ENCODE measurements around the gene FCGR3B.
"Not testable (repeated sequence)": the region's sequence is repeated elsewhere in the genome, so short reads cannot be mapped to it uniquely, and the experiment has no call there.

FCGR3B gene

DNA sequence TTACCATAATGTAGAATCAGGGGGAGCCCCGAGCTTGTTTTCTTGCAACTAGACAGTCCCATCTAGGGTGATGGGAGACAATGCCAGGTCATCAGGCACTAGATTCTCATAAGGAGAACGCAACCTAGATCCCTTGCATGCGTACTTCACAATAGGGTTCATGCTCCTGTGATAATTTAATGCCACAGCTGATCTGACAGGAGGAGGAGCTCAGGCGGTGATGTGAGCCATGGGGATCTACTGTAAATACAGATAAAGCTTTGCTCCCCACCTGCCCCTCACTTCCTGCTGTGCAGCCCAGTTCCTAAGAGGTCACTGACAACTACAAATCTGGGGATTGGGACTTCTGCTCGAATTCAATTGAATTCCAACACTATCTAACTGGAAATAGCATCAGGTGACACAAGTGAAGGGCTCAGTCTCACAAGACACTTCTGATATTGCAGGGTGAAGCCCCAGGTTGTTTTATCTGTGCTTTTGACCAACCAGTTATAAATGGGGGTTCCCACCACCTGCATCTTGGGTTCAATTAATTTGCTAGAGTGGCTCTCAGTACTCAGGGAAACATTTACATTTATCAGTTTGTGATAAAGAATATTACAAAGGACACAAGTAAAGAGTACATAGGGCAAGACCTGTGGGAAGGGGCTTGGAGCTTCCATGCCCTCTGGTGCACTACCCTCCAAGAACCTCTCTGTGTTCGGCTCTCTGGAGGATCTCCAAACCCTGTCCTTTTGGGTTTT is 7.4 kb upstream of the FCGR3B start:
- not testable (repeated sequence) for DNase-seq

DNA sequence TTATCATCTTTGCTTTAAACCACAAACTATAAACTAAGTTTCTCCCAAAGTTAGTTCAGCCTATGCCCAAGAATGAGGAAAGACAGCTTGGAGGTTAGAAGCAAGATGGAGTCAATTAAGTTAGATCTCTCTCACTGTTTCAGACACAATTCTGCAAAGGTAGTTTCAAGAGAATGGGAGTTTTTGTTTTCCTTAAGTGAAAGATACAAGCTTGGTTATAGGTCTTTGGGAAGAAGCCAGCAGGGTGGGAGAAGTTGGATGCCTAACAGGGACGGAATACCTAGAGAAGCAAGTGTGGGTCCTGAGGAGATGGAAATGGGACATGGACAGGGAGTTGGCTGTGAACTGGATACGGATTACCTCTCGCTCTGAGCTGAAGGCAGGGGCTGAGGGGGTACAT is 6.0 kb upstream of the FCGR3B start:
- not testable (repeated sequence) for DNase-seq

DNA sequence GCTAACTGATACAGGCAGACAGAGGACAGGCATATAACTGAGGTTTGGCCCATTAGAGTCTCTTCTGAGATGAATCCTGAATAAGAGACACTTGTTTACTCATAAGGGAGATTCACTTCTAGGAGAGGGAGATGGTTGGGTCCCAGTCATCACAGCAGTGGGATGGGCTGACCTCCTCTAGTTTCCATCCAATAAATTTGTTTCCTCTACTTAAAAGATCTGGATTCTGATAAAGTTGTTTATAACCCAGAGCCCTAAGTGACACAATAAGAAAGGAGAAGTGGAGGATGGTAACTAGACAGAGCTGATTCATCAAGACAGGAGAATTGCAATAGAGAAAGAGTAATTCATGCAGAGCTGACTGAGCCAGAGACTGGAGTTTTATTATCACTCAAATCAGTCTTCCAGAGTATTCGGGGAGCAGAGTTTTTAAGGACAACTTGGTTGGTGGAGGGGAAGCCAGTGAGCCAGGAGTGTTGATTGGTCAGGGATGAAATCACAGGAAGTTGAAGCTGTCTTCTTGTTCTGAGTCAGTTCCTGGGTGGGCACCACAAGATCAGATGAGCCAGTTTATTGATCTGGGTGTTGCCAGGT is 5.3 kb upstream of the FCGR3B start:
- DNase-seq, result not testable (repeated sequence)

GRCh38 chr1:161634993-161635392 is 4.0 kb upstream of the FCGR3B start:
- not testable (repeated sequence) for DNase-seq

GRCh38 chr1:161630128-161630742 is 741 bp downstream of the FCGR3B start:
- DNase-seq, result not testable (repeated sequence)

- not testable (repeated sequence) for DNase-seq
These were observed 4.4 kb downstream of the FCGR3B start for GRCh38 chr1:161626445-161627146.

DNA sequence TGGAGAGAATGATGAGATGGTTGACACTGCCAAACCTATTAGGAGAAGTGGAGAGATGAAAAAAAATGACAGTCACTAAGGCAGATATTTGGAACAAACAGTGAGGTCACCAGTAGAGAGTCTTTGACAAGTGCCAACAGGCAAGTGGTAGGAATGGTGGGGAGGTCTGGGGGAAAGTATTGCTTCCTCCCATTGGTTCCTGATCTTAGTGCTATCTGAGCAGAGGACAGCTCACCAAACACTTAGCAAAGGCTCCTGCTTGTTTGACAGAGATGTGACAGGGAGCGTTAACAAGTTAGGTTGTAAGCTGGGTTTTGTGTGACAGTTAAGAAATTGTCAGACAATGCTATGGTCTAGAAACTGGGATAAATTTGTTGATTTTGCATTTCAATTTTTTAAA is 6.4 kb downstream of the FCGR3B start:
- DNase-seq, result not testable (repeated sequence)

GRCh38 chr1:161623401-161624051 is 7.5 kb downstream of the FCGR3B start:
- DNase-seq, result not testable (repeated sequence)

DNA sequence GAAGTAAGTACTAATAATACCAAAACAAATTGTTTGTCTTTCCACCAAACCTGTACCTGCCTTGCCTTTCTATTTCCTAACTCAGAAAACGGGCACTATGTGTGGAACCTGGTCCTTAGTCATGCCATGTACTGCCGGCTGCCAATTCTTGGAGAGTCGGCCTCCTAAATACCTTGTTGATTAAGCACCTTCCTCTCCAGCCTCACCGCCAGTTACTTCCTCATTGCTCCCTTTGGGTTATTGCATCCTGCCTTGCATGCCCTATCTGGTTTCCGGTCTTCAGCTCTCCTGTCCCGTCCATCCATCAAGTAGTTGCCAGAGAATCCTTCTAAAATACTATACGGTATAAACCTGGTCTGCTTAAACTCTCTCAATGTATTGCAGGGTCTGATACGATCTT is 8.9 kb downstream of the FCGR3B start:
- DNase-seq, result not testable (repeated sequence)

DNA sequence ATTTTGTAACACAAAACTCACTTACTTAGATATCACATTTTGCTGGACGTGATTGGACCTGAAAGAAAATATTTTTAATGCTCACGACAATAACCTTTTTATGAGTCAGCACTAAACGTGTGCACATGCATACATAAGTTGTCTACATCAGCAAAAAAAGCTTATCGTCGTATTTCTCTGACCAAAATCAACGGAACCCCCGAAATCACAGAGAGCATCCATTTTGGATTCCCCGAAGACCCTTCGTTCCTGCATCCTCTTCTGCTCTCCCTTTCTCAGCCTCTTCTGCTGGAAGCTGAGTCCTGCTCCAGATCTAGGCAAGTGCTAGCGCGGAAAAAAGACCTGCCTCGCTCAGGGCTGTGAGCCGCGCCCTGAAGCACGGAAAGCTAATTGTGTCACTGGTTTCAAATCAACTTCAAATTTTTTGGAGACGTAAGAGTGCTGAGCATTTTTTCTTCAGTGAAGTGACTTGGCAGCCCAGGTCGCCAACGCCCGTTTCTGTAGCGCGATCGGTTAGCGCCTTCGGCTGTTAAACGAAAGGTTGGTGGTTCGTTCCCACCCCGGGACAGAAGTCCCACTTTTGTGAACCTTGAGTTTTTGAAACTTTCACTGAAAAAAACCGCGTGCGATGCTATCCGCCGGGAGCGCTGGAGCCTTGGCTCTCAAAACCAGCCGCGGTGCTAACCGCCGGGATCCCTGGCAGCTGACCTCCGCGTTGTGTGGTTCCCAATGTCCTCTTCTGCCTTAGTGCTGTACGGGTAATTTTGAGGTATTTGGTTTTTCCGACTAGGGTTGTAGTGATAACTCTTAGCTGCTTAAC is 9.6 kb downstream of the FCGR3B start:
- DNase-seq, result peak; percentile 67

- not testable (repeated sequence) for DNase-seq
These were observed 10.6 kb downstream of the FCGR3B start for GRCh38 chr1:161620399-161620798.

DNA sequence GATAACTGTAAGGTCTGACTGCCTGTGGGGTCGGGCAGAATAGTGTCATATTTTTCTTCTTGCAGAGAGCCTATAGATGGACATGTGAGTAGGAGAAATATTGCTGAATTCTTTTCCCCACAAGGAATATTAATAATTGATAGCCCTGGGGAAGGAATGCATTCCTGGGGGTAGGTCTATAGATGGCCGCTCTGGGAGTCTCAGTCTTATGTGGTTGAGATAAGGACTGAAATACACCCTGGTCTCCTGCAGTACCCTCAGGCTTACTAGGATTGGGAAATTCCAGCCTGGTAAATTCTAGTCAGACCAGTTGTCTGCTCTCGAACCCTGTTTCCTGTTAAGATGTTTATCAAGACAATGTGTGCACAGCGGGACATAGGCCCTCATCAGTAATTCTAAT is 12.5 kb downstream of the FCGR3B start:
- not testable (repeated sequence) for DNase-seq

DNA sequence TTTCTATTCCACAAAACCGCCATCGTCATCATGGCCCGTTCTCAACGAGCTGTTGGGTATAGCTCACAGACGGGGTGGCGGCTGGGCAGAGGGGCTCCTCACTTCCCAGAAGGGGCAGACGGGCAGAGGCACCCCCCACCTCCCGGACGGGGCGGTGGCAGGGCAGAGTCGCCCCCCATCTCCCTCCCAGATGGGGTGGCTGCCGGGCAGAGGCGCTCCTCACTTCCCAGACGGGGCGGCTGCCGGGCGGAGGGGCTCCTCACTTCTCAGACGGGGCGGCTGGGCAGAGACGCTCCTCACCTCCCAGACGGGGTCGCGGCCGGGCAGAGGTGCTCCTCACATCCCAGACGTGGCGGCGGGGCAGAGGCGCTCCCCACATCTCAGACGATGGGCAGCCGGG is 14.6 kb downstream of the FCGR3B start:
- DNase-seq, result not testable (repeated sequence)

DNA sequence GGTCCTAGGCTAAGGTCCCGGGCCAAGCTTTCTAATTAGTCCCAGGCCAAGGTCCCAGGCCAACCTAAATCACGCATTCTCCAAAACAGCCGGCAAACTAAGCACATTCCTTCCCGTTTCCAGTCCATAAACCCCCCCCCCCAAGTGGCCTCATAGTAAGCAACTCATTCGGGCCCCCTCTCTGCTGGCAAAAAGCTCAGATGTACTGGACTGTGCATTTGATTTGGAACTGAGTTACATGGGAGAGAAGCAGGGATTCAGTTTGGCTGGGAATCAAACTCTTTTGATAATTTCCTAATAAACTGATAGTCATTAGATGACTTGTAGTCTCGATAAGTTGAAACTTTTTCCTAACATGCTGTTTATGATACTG is 17.8 kb downstream of the FCGR3B start:
- not testable (repeated sequence) for DNase-seq

- DNase-seq, result peak; percentile 85
These were observed 18.4 kb downstream of the FCGR3B start for GRCh38 chr1:161612322-161613141.

DNA sequence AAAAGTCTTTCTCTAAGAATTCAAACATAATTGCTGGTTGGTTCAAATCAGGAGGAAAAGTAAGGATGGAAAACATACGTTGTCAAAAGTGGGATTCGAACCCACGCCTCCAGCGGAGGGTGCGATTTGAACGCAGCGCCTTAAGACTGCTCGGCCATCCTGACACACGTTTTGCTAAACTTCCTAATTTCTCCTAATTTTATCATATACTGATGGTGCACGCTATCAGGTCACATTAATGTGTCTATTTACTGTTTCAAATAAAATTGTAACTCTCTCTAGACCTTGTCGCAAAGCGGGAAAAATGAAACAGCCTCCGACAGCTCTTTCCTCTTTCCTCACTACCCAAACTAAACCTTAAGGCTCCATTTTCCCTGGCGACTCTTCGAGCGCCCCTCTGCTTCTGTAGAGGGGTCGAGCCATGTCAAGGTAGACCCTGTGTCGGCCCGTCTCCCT is 19.1 kb downstream of the FCGR3B start:
- DNase-seq, result not testable (repeated sequence)

- DNase-seq, result not testable (repeated sequence)
These were observed 20.8 kb downstream of the FCGR3B start for GRCh38 chr1:161610198-161610597.

- not testable (repeated sequence) for DNase-seq
These were observed 24.2 kb downstream of the FCGR3B start for GRCh38 chr1:161606541-161607336.

- not testable (repeated sequence) for DNase-seq
These were observed 25.0 kb downstream of the FCGR3B start for GRCh38 chr1:161605762-161606540.
